Right renal cortex interstitium (tissue), 3 donors: ENCODE data around the gene SPOCK2. TPM values are rescaled to one million over a fixed set of nuclear protein-coding genes. Genes with fewer than 3 reads are reported as not detected.
"Not testable (repeated sequence)": the region's sequence is repeated elsewhere in the genome, so short reads cannot be mapped to it uniquely, and the experiment has no call there.

Experiments
- DNase-seq, 3 donors: peaks; one replicate each; pipeline ENCODE4 v3.0.0-alpha.2; 2013; ENCODE audit warnings: low read depth in 3 of 3, low spot score in 2 of 3
- polyA plus RNA-seq, 3 donors: library from polyadenylated mRNA; unstranded; fragments of 120-200 nt; gene quantifications; one replicate each; pipeline ENCODE4 v1.2.1, GENCODE V29; 2013; ENCODE audit not compliant: insufficient read length in 3 of 3

Gene SPOCK2
- polyA plus RNA-seq, 3 donors = 147 to 168 (median 150) TPM

DNA sequence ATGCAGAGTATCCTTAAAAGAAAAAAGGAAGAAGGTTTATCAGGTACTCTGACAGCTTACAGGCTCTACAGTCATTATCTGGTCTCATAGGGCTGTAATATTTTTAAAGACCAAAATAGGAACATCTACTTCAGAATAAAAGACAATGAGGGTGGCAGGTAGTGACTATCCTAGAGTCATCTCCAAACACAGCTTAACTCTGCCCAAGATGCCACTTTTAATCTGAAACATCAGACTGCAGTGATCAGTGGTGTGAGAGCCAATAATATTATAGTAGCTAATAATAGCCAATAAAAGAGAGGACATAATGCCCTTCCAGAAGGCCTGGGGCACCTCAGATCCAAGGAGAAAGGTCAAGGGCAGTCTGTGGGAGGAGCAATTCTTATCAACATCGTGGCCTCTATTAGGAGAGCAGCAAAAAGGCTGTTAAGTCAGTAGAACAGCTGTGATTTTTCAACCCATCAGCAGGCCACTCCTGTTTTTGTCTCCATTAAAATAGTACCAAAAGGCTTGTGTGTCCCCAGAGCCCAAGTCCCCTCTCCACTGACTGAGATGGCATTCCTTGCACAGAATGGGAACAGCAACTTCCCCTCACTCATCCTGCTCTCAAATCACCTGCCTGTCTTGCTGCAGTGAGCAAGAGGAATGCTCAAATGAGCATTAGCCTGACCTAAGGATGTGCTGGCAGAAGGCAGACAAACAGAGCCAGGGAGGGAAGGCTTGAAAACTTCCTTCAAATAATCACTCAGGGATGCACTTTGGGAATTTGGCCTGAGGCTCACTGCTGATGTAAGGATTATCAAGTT, 20.7 kb upstream of the SPOCK2 start:
- DNase-seq = no peak

DNA sequence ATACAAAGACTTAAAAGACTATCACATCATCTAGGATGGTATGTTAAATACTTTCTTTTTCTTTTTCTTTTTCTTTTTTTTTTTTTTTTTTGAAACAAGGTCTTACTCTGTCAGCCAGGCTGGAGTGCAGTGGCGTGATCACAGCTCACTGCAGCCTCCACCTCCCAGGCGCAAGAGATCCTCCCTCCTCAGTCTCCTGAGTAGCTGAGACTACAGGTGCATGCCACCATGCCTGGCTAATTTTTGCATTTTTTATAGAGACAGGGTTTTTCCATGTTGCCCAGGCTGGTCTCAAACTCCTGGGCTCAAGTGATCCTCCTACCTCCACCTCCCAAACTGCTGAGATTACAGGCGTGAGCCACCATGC, 19.6 kb upstream of the SPOCK2 start:
- DNase-seq = not testable (repeated sequence)

DNA sequence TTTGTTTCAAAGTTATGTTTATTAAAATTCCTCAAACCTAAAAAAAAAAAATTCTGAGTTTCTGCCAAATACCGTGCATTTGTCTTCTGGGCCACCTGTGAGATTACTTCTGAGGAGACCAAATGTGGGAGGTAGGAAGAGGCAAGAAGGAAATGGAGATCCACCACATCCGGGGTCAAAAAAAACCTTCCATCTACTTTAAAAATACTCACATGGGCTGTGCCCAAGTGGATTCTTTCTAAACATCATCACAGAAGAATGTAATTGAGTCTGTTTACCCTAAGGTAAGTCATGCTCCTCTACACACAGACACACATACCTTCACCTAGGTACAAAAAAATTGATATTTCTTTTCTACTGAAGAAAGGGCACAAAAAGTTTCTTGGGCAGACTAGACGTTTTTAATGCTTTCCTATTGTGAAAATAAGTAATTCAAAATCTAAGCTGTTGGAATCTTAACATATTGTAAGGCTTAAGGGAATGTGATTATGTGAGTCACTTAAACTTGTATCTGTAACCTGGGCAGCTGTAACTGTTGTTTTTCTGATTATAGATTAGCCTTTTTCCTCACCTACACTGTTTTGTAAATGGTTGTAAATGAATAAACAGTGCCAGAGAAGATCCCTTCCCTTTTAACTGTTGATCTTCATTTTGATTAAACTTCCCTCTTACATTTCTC, 19.1 kb upstream of the SPOCK2 start:
- DNase-seq = no peak

DNA sequence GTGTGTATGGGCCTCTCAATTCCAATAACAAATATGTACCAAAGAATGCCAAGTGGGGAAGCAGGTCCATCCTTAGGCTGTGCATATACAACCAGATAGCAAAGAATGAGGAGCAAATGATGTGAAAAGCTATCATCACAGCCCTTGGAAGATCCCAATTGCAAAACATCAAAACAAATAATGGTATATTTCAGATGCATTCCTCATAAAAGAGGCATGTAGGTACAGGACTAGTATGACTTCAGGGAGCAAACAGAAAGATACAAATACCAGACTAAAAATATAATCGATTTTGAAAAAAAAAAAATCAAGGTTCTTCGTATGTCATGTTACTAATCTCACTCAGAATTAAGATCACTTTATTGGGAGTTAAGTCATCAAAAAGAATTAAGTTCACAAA, 18.5 kb upstream of the SPOCK2 start:
- no peak for DNase-seq

DNA sequence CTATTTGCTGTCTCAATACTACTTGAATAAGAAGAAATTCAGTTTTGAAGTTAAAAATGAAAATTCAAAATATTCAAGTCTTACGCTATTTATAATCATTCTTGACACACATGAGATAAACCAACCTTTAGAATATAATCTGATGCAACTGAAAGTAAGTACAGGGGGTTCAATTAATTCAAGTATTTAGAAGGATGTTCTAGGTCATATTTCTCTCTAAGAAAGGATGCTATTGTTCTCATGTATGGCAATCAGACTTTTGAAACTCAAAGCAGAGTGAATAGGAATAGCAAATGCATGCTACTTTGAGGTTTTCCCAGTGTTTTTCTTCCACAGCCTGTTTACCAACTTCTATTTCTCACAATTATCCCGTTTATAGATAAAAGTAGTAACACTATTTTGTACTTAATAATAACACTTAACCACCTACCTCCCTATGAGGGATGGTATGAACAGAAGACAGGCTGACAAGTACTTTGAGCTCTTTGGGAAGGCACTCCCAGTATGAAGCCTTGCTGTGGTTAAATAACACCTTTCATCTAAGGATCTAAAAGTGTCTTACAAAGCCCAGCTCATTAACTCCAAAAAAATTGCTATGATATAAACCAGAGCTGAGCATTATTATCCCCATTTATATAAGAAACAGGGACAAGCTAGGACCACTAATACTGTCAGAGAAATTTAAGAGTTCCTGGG, 18.0 kb upstream of the SPOCK2 start:
- no peak for DNase-seq

DNA sequence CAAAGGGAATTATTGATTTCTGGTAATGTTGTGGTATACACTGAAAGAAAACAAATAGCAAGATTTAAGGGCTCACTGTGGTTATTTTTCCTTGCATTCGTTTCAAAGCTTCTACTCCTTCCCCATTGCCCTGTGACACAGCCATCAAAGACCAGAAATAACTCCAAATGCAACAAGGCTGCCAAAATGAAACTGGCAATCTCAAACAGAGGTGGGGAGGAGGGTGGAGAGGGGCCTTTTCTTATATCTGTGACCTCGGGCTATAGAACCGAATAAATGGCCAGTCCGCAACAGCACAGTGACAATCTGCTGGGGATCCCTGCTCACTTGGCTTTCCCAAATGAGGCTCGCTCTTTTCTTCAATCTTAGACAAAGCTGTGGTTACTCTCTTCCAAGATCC, 17.4 kb upstream of the SPOCK2 start:
- no peak for DNase-seq

DNA sequence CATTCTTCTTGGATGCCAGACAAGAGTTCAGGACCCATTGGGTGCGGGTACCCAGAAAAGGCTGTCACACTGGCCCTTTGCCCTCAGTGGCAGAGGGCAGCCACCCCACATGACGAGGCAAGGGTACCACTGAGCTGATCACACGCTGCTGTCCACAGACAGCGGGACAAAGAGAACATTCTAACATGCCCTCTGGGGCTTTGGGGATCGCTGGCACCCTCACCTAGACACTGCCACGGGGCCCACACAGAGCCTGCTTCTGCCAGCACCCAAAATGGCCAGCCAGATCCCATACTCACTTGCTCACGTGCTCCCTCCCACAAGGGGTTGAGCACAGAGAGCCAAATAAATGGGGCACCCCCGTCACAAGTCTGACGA, 16.7 kb upstream of the SPOCK2 start:
- no peak for DNase-seq

DNA sequence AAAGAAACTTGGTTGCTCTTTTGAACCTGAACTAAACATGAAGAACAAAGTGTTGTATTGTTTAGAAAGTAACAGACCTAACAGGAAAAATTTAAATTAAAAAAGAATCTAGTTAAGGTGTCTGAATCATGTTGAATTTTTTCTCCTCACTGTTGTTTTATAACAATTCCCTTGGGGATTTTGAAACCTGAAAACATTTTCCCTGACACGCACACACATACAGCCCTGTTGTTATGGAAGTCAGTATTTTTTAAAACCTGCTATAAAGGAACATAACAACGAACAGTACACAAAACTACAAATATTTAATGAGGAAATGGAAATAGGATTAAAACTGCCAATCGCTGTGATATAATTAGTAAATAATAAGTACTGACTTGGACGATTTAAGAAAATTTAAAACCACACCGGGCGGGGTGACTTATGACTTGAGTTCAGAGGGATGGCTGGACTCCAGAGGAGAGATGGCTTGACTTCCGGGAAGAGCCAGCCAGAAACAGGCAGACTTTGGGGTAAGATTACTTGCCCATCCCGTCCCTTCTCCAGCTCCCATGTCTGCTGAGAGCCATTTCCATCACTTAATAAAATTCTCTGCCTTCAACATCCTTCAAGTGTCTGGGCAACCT, 16.2 kb upstream of the SPOCK2 start:
- DNase-seq = no peak

DNA sequence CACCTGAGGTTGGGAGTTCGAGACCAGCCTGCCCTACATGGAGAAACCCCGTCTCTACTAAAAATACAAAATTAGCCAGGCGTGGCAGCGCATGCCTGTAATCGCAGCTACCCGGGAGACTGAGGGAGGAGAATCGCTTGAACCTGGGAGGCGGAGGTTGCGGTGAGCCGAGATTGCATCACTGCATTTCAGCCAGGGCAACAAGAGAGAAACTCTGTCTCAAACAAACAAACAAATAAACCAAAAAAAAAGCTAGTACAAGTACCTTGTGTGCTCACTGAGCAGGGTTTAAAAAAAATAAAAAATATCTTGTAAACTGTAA, 11.2 kb upstream of the SPOCK2 start:
- no peak for DNase-seq

DNA sequence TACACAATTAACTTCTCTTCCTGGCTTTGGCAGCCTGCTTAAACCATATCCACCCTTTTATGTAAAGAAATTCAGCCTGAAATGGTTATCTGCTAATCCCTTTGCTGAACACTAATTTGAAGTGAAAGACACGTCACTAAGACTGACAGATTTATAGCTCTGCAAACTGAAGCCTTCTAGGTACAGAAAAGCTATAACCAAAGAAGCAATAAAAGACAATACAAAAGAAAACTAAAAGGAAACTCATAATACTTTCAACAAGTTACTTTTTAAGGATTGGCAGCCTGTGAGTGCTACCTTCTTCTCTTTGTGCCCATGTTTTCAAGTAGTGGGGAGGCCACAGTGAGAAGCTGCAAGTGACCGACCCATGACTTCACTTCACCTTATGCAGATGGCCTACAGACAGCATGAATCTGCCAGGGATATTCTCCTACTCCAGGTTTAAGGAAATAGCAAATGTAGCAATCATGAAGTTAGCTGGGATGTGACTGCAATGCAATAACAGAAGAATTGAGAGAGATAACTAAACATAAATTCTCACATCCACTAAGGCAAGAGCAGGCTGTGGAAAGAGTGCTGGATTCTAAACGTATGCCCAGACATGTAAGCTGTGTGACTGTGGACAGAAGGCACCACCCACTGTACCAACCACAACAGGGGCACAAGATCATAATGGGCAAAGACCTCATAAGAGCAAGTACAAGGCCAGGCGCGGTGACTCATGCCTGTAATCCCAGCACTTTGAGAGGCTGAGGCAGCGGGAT, 10.7 kb upstream of the SPOCK2 start:
- no peak for DNase-seq

DNA sequence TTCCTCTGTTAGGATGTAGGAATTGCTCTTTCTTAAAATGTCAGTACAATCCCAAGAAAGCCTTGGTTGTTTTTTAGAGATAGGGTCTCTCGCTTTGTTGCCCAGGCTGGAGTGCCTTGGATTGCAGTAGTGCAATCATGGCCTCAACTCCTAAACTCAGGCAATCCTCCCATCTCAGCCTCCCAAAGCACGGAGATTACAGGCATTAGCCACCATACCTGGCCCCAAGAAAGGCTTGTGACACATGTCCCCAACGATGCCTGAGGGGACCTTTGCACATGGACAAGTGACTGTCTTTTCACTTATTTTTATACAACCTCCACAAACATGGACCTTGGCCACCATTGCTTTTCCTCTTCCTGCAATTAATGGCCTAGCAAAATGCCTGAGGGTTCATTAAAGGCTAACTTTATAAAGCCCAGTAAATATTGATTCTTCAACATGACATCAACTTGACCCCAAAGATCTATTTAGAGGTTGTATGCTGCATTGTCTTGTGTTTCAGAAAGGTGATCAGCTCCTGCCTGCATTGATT, 10.0 kb upstream of the SPOCK2 start:
- DNase-seq = no peak

DNA sequence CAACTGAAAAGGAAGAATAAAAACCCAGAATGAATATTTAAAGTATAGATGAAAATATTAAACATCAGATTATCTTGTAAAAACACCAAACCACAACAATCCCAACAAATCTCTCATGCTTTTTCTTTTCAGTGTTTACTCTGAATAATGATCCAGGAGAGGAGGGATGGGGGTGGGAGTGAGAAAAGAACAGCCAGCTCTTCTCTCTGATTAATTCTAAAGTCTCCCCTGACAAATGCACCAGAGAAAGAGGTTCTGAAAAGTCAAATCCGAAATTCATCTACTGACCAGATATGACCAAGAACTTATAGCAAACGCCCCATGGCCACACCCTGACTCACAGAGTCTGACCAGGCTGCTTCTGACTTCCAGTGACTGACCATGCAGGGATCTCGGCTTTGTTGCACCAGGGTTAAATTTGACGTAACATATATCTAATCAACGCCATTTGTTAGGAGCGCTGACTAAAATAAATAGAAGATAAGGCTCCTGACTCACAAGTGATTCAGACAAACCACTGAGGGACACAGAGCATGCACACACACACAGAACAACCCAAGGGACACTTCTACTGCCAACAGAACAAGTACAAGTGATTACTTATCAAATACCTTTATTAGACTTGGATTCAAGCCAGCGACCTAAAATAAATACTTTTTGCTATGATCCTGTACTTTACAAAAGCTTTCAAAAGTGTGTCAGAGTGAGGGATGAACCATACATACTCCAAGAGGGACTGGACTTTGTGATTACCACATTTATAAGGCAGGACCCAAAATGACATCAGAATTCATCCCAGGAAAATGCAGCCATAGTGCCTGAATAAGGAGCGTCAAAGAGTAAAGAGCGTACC, 9.3 kb upstream of the SPOCK2 start:
- DNase-seq = no peak

DNA sequence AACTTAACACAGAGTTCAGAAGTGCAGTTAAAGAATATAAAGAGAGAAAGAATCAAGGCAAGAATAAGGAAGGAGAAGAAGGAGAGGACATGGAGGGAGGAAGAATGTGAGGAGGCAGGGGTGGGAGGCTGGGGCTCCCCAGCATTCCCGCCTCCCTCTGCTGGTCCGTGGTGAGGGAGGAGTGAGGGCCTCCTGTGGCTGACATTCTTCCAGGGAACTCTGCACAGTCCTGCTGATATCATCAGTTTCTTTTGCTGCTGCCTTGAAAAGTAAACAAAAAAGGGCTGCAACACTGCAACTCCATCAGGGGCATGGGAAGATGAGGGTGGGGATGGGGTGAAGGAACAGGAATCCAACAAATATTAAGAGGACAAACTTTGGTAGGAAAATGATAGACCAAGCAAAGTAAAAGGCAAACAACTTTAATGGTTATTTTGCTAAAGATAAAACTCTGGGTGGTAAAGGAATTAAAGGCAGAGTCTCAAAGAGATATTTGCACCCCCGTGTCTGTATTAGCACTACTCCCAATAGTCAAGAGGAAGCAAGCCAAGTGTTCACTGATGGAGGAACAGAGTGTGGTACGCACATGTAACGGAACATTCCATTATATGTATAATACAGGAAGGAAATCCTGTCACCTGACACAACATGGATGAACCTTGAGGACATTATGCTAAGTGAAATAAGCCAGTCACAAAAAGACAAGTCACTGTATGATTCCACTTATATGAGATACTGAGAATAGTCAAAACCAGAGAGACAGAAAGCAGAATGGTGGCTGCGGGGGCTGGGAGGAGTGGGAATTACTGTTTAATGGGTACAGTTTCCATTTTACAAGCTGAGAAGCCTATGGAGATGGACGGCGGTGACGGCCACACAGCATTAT, 8.0 kb upstream of the SPOCK2 start:
- DNase-seq = no peak

DNA sequence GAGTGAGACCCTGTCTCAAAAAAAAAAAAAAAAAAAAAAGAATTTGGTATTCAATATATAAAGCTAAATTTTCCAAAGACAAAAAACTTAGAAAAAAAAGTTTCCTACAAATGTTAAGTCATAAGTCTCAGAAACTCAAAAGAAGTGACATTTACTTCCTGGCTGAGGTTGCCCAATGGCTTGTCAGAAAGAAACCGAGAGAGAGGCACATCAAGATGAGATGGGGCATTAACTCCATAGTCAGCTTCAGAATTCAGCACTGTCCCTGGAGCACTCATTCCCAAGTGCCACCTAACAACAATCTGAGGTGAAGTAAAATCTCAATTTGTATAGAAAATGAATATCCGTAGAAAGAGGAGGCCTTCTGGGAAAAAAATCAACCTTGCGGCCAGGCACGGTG, 6.8 kb upstream of the SPOCK2 start:
- DNase-seq = no peak

DNA sequence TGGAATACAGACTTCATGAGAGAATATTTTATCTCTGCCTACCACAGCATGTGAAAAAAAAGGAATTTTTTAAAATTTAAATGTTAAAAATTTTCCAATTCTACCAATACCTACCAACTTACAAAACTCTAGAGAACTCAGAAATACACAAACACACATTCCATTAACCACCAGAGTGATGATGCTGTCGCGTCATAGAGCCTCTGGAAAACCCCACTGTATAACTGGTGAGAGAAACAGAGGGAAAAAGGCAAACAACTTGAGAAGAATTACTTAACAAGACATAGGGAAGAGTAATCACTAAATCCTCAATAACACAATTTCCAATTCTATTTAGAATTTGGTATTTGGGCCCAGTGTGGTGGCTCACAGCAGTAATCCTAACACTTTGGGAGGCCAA, 6.2 kb upstream of the SPOCK2 start:
- no peak for DNase-seq

DNA sequence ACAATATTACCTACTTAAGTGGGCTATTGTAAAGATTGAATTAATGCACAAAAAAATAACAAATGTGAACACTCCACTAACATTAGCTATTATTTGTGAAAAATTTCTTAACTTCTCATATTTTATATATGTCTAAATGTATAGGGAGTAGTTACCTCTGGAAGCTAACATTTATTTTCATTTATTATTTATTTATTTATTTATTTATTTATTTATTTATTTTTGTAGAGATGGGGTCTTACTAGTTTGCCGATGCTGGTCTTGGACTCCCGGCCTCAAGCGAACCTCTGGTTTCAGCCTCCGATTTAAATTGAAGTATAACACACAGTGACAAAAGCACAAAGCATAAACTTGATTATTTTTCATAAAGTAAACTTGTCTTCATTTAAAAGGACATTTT, 5.1 kb upstream of the SPOCK2 start:
- no peak for DNase-seq

DNA sequence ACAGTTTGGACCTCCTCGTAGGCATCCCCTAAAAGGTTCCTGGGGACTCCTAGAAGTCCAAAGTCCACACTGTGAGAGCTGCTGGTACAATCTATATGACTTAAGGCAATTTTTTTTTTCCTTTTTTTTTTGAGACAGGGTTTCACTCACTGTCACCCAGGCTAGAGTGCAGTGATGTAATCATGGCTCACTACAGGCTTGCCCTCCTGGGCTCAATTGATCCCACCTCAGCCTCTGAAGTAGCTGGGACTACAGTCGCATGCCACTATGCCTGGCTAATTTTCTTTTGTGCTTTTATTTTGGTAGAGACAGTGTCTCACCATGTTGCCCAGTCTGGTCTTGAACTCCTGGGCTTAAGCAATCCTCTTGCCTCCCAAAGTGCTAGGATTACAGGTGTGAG, 4.6 kb upstream of the SPOCK2 start:
- DNase-seq = no peak

DNA sequence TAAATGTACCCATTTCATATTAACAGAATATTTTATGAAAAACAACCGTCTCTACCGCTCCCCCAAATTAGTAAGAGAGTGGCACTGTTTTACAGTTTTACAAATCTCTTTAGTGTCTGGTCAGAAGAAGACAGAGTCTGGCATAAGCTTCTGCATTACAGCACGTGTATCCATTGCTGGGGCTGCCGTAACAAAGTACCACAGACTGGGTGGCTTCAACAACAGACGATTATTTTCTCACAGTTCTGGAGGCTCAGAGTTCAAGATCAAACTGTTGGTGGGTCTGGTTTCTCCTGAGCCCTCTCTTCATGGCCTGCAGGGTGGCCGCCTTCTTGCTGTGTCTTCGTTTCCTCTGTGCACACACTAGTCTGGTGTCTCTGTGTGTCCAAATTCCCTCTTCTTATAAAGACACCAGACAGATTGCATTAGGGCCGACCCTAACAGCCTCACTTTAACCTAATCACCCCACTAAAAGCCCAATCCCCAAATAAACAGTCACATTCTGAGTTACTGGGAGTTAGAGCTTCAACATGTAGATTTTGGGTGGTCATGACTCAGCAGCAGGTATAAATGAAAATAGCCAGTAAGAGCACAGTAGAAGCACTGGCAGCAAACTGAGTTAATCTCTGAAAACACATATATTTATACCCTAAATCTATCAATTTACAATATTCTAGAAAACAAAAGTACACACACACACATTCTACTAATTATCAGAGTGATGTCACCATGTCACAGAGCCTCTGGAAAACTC, 4.0 kb upstream of the SPOCK2 start:
- DNase-seq = no peak
